IMR-90 (cell line): Measurements from ENCODE around the gene KRT27.

ENCODE experiments used
- BHLHE40 ChIP-seq: fragments of 150-350 bp; IDR thresholded peaks from 2 replicates; pipeline ENCODE4 v1.6.1; 2016; ENCODE audit warnings: mild to moderate bottlenecking, low read depth, low read length
- CEBPB ChIP-seq: IDR thresholded peaks from 2 replicates; pipeline ENCODE4 v1.6.1; 2012; ENCODE audit warnings: low read depth, low read length, improper control_type of control experiment
- MAFK ChIP-seq: IDR thresholded peaks from 2 replicates; pipeline ENCODE4 v1.6.1; 2012; ENCODE audit warnings: low read depth, low read length, improper control_type of control experiment
- MAZ ChIP-seq: IDR thresholded peaks from 2 replicates; pipeline ENCODE4 v1.6.1; 2012; ENCODE audit warnings: low read depth, mild to moderate bottlenecking, low read length, improper control_type of control experiment, moderate library complexity, borderline replicate concordance
- POLR2A ChIP-seq: IDR thresholded peaks from 2 replicates; pipeline ENCODE4 v1.6.1; 2012; ENCODE audit warnings: mild to moderate bottlenecking, low read depth, low read length
- RAD21 ChIP-seq: IDR thresholded peaks from 2 replicates; pipeline ENCODE4 v1.6.1; 2012; ENCODE audit warnings: low read length, improper control_type of control experiment
- RCOR1 ChIP-seq: IDR thresholded peaks from 2 replicates; pipeline ENCODE4 v1.6.1; 2012; ENCODE audit warnings: mild to moderate bottlenecking, low read length, improper control_type of control experiment; ENCODE audit not compliant: insufficient replicate concordance
- SMC3 ChIP-seq: fragments of 150-350 bp; IDR thresholded peaks from 2 replicates; pipeline ENCODE4 v1.6.1; 2016; ENCODE audit warnings: low read depth, mild to moderate bottlenecking, antibody characterized with exemption, low read length, moderate library complexity
- TF ChIP-seq, protein P1 (sequence below): conservative IDR thresholded peaks from 2 replicates; pipeline ENCODE4 v1.5.1; 2012; ENCODE audit warnings: mild to moderate bottlenecking, low read depth, low read length, improper control_type of control experiment
- TF ChIP-seq, protein P2 (sequence below): fragments of 150-350 bp; IDR thresholded peaks from 2 replicates; pipeline ENCODE4 v1.6.1; 2017; ENCODE audit warnings: mild to moderate bottlenecking, antibody characterized with exemption, low read length, low read depth

DNA sequence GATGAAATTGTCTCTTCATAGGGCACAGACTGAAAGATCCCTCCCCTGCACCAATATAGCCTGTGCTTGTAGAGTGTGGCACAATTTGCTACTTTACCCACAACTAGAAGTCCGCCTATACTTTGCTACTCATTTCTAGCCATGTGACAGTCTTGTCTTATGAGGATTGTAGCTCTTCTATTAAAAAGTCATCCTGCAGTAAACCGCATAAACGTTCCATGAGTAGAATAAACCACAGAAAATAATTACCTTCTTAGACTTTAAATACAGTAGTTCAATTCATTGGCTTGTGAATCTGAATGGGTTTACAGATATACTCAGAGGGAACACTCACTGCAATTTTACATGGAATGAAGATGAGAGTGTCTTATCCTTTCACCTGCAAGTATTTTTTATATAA is 4.4 kb downstream of the KRT27 start:
- TF ChIP-seq, protein P1, sequence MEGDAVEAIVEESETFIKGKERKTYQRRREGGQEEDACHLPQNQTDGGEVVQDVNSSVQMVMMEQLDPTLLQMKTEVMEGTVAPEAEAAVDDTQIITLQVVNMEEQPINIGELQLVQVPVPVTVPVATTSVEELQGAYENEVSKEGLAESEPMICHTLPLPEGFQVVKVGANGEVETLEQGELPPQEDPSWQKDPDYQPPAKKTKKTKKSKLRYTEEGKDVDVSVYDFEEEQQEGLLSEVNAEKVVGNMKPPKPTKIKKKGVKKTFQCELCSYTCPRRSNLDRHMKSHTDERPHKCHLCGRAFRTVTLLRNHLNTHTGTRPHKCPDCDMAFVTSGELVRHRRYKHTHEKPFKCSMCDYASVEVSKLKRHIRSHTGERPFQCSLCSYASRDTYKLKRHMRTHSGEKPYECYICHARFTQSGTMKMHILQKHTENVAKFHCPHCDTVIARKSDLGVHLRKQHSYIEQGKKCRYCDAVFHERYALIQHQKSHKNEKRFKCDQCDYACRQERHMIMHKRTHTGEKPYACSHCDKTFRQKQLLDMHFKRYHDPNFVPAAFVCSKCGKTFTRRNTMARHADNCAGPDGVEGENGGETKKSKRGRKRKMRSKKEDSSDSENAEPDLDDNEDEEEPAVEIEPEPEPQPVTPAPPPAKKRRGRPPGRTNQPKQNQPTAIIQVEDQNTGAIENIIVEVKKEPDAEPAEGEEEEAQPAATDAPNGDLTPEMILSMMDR: no peak
- TF ChIP-seq POLR2A: no peak
- no peak for TF ChIP-seq RAD21
- TF ChIP-seq, protein P2, sequence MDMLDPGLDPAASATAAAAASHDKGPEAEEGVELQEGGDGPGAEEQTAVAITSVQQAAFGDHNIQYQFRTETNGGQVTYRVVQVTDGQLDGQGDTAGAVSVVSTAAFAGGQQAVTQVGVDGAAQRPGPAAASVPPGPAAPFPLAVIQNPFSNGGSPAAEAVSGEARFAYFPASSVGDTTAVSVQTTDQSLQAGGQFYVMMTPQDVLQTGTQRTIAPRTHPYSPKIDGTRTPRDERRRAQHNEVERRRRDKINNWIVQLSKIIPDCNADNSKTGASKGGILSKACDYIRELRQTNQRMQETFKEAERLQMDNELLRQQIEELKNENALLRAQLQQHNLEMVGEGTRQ: no peak
- no peak for TF ChIP-seq SMC3
- no peak for TF ChIP-seq RCOR1
- TF ChIP-seq MAZ: no peak
- TF ChIP-seq MAFK: no peak
- TF ChIP-seq CEBPB: no peak
- no peak for TF ChIP-seq BHLHE40
